DND-41 (cell line): Measurements from ENCODE around the gene LONRF3.

ENCODE experiments used
- ATAC-seq: fragments of 200-7000 bp; cut with Tn5 transposase; 3 replicates; pipeline ENCODE4 v1.9.1; 2021; ENCODE audit warnings: low read depth; ENCODE audit not compliant: insufficient read depth
- DNase-seq: peaks from one replicate; pipeline ENCODE4 v3.0.0-alpha.2; 2020
- H2AFZ ChIP-seq: 2 replicates; pipeline ENCODE4 v1.6.0; 2012; ENCODE audit warnings: low read depth, low read length
- H3K27ac ChIP-seq: 2 replicates; pipeline ENCODE4 v1.5.1; 2012; ENCODE audit warnings: low read length, inconsistent platforms
- H3K27me3 ChIP-seq: fragments of 200-600 bp; sonication (generic); 2 replicates; pipeline ENCODE4 v1.6.0; 2012; ENCODE audit warnings: low read length, mild to moderate bottlenecking, inconsistent platforms; ENCODE audit not compliant: insufficient read depth, poor library complexity
- H3K36me3 ChIP-seq: 2 replicates; pipeline ENCODE4 v1.5.1; 2012; ENCODE audit warnings: low read length, inconsistent platforms; ENCODE audit not compliant: insufficient read depth
- H3K4me1 ChIP-seq: 2 replicates; pipeline ENCODE4 v1.5.1; 2012; ENCODE audit warnings: mild to moderate bottlenecking, low read length; ENCODE audit not compliant: insufficient read depth
- H3K4me2 ChIP-seq: 2 replicates; pipeline ENCODE4 v1.6.0; 2012; ENCODE audit warnings: mild to moderate bottlenecking, moderate library complexity, low read length, inconsistent platforms; ENCODE audit not compliant: insufficient read depth
- H3K4me3 ChIP-seq, 2 experiments: fragments of 200-600 bp in 1 of 2; shearing (Covaris generic) in 1 of 2; 2 replicates each; pipeline ENCODE4 v1.5.1; 2012 to 2016; ENCODE audit warnings: inconsistent platforms in 2 of 2, low read length in 2 of 2, mild to moderate bottlenecking in 2 of 2, low read depth in 1 of 2, moderate library complexity in 1 of 2
- H3K79me2 ChIP-seq: 2 replicates; pipeline ENCODE4 v1.6.0; 2012; ENCODE audit warnings: low read length, inconsistent platforms; ENCODE audit not compliant: insufficient read depth
- H3K9ac ChIP-seq: 2 replicates; pipeline ENCODE4 v1.6.0; 2012; ENCODE audit warnings: low read depth, mild to moderate bottlenecking, inconsistent platforms, low read length, moderate library complexity
- H3K9me3 ChIP-seq: 2 replicates; pipeline ENCODE4 v1.5.1; 2012; ENCODE audit warnings: low read length, moderate library complexity, mild to moderate bottlenecking, inconsistent platforms; ENCODE audit not compliant: insufficient read depth, severe bottlenecking
- H4K20me1 ChIP-seq: 2 replicates; pipeline ENCODE4 v1.6.0; 2012; ENCODE audit warnings: low read length; ENCODE audit not compliant: insufficient read depth
- CTCF ChIP-seq: IDR thresholded peaks from 2 replicates; pipeline ENCODE4 v1.5.1; 2012; ENCODE audit warnings: borderline replicate concordance, low read length, moderate library complexity, mild to moderate bottlenecking; ENCODE audit not compliant: poor library complexity, severe bottlenecking; ENCODE audit errors: extremely low read depth
- EZH2 ChIP-seq: IDR thresholded peaks from 3 replicates; pipeline ENCODE4 v1.6.1; 2012; ENCODE audit warnings: borderline replicate concordance, low read depth, mild to moderate bottlenecking, moderate library complexity, low read length, inconsistent platforms; ENCODE audit not compliant: severe bottlenecking

Gene LONRF3

DNA sequence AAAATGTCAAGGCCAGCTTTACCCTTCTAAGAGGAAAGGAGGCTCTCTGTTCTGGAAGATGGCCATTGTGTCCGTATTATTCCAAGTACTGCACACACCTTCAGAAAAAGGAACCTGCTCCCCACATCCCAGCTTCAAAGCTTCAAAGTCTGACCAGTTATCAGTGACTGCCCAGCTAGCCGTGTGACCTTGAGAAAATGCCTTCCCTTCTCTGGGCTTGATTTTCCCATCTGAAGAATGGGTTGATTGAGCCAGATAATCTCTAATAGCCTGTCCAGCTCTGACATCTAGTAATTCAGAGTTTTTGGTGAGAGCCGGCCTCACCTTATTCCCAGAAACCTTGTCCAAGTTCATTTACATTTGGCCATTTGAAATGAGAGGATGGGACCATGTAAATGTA lies 3.0 kb downstream of the LONRF3 start:
- Histone ChIP-seq H2AFZ (no peak overlapping the region), H3K4me1 (no peaks in the 10 kb centered on the region), H3K4me3 (no peak overlapping the region), H3K9me3 (no peaks in the 10 kb centered on the region), H3K36me3 (no peaks in the 10 kb centered on the region), H3K9ac (no peak overlapping the region), H3K79me2 (no peaks in the 10 kb centered on the region), H3K27me3 (no peaks in the 10 kb centered on the region), H3K4me2 (no peak overlapping the region), H3K27ac (no peak overlapping the region), H4K20me1 (no peaks in the 10 kb centered on the region)
- TF ChIP-seq CTCF = no peak
- TF ChIP-seq EZH2 = no peak
- ATAC-seq (no peak), DNase-seq (no peak)

- no peak overlapping the region for H3K4me3 ChIP-seq
- H3K9ac ChIP-seq = no peak overlapping the region
- no peaks in the 10 kb centered on the region for H4K20me1 ChIP-seq
- H3K9me3 ChIP-seq = no peaks in the 10 kb centered on the region
- no peak overlapping the region for H2AFZ ChIP-seq
- TF ChIP-seq EZH2 (no peak), CTCF (no peak)
- DNase-seq (no peak), ATAC-seq (no peak)
- H3K79me2 ChIP-seq = no peaks in the 10 kb centered on the region
- no peak overlapping the region for H3K27ac ChIP-seq
- H3K4me1 ChIP-seq = no peaks in the 10 kb centered on the region
- H3K4me2 ChIP-seq = no peak overlapping the region
- H3K27me3 ChIP-seq = no peaks in the 10 kb centered on the region
- no peaks in the 10 kb centered on the region for H3K36me3 ChIP-seq
These were observed 4.0 kb downstream of the LONRF3 start for GRCh38 chrX:118978451-118978850.

DNA sequence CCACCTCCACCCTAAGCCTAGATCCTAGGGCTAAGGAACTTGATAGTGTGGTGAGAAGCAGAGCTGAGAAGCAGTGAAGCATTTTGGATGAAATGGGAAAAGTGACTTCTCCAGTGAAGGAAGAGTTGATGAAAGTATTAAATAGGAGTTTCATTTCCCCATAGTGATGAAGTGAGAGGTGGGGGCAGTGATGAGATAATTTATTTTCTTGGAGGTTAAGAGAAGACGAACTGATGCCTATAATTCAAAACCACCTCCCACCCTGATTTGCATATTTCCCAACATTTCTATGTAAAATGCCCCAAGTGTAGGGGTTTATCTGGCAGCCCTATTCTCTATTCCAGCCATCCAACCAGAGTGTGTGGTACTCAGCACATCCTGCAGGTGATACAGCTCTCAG lies 6.3 kb downstream of the LONRF3 start:
- TF ChIP-seq CTCF = no peak
- no peak for TF ChIP-seq EZH2
- H3K9ac ChIP-seq = no peak overlapping the region
- H4K20me1 ChIP-seq = no peaks in the 10 kb centered on the region
- DNase-seq (no peak), ATAC-seq (no peak)
- H3K27ac ChIP-seq = no peak overlapping the region
- no peak overlapping the region for H3K4me2 ChIP-seq
- no peaks in the 10 kb centered on the region for H3K27me3 ChIP-seq
- no peaks in the 10 kb centered on the region for H3K79me2 ChIP-seq
- no peak overlapping the region for H3K4me3 ChIP-seq
- no peaks in the 10 kb centered on the region for H3K9me3 ChIP-seq
- no peaks in the 10 kb centered on the region for H3K36me3 ChIP-seq
- H3K4me1 ChIP-seq = no peaks in the 10 kb centered on the region
- H2AFZ ChIP-seq = no peak overlapping the region

DNA sequence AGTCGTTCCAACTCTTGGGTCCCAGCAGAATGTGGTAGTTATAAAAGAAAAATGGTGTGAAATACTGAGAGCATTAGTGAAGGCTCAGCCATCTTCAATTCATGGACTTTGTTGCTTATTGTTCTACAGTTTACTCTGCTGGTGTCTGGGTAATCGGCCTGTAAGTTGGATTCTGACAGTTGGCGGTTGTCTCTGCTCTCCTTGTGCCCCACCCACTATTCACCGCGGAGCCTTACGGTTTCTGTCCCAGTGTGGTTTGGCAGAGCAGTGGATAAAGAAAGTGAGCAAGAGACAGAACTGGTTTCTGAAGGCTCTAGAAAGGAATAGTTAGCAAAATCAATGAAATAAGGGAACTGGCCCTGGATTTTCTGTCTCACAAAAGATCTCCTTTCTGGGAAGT lies 9.1 kb downstream of the LONRF3 start:
- H3K4me1 ChIP-seq = no peaks in the 10 kb centered on the region
- ATAC-seq (no peak), DNase-seq (no peak)
- no peaks in the 10 kb centered on the region for H3K9me3 ChIP-seq
- no peaks in the 10 kb centered on the region for H3K79me2 ChIP-seq
- no peaks in the 10 kb centered on the region for H4K20me1 ChIP-seq
- H3K9ac ChIP-seq = no peak overlapping the region
- H3K27ac ChIP-seq = no peak overlapping the region
- TF ChIP-seq EZH2 (no peak), CTCF (no peak)
- H3K36me3 ChIP-seq = no peaks in the 10 kb centered on the region
- no peak overlapping the region for H3K4me3 ChIP-seq
- no peaks in the 10 kb centered on the region for H3K27me3 ChIP-seq
- H3K4me2 ChIP-seq = no peak overlapping the region
- no peak overlapping the region for H2AFZ ChIP-seq
